HK-2 (cell line): ENCODE results near the gene ASTL.

Experiments used
- DNase-seq: peaks from one replicate; pipeline ENCODE4 v3.0.0-alpha.2; 2018; ENCODE audit not compliant: unreplicated experiment

ASTL gene

GRCh38 chr2:96112501-96113366 lies 25.6 kb downstream of the ASTL start:
- DNase-seq = no peak

GRCh38 chr2:96111823-96112500 lies 26.3 kb downstream of the ASTL start:
- DNase-seq = no peak

GRCh38 chr2:96111257-96111640 lies 27.1 kb downstream of the ASTL start:
- DNase-seq = no peak

GRCh38 chr2:96110621-96111256 lies 27.6 kb downstream of the ASTL start:
- no peak for DNase-seq

- no peak for DNase-seq
Observed at GRCh38 chr2:96109931-96110511, 28.3 kb downstream of the ASTL start.

GRCh38 chr2:96109361-96109680 lies 29.0 kb downstream of the ASTL start:
- DNase-seq = no peak

- DNase-seq = no peak
Observed at GRCh38 chr2:96108541-96109360, 29.6 kb downstream of the ASTL start.

- DNase-seq = no peak
Observed at GRCh38 chr2:96108151-96108540, 30.2 kb downstream of the ASTL start.

- no peak for DNase-seq
Observed at GRCh38 chr2:96107708-96108065, 30.6 kb downstream of the ASTL start.

- no peak for DNase-seq
Observed at GRCh38 chr2:96106991-96107707, 31.2 kb downstream of the ASTL start.

GRCh38 chr2:96105994-96106715 lies 32.1 kb downstream of the ASTL start:
- DNase-seq = no peak

GRCh38 chr2:96105152-96105915 lies 33.0 kb downstream of the ASTL start:
- DNase-seq = no peak

- DNase-seq = no peak
Observed at GRCh38 chr2:96104487-96104861, 33.8 kb downstream of the ASTL start.

GRCh38 chr2:96103761-96104486 lies 34.4 kb downstream of the ASTL start:
- DNase-seq = no peak

- no peak for DNase-seq
Observed at GRCh38 chr2:96103187-96103601, 35.1 kb downstream of the ASTL start.

GRCh38 chr2:96102596-96103186 lies 35.6 kb downstream of the ASTL start:
- DNase-seq = no peak

- no peak for DNase-seq
Observed at GRCh38 chr2:96100893-96101304, 37.4 kb downstream of the ASTL start.
